Astrocyte (in vitro differentiated cells and primary cell): ENCODE measurements around the gene HBP1.

Experiments
- EZH2 ChIP-seq: IDR thresholded peaks from 2 replicates; pipeline ENCODE4 v1.6.1; 2012; ENCODE audit warnings: mild to moderate bottlenecking, low read length, inconsistent platforms; ENCODE audit not compliant: insufficient read depth
- TF ChIP-seq, protein P1 (sequence below): IDR thresholded peaks from 2 replicates; pipeline ENCODE4 v1.5.1; 2011; ENCODE audit warnings: low read depth, mild to moderate bottlenecking, inconsistent platforms, low read length, moderate library complexity; ENCODE audit not compliant: insufficient read depth

- TF ChIP-seq, protein P1, sequence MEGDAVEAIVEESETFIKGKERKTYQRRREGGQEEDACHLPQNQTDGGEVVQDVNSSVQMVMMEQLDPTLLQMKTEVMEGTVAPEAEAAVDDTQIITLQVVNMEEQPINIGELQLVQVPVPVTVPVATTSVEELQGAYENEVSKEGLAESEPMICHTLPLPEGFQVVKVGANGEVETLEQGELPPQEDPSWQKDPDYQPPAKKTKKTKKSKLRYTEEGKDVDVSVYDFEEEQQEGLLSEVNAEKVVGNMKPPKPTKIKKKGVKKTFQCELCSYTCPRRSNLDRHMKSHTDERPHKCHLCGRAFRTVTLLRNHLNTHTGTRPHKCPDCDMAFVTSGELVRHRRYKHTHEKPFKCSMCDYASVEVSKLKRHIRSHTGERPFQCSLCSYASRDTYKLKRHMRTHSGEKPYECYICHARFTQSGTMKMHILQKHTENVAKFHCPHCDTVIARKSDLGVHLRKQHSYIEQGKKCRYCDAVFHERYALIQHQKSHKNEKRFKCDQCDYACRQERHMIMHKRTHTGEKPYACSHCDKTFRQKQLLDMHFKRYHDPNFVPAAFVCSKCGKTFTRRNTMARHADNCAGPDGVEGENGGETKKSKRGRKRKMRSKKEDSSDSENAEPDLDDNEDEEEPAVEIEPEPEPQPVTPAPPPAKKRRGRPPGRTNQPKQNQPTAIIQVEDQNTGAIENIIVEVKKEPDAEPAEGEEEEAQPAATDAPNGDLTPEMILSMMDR, result no peak
- no peak for TF ChIP-seq EZH2
Observed at GRCh38 chr7:107196834-107197610, 28.2 kb downstream of the HBP1 start.
